Measurements from ENCODE around the gene HARBI1.

GRCh38 chr11:46642627-46643335 lies 25.8 kb upstream of the HARBI1 start:
- TF ChIP-seq EP300 (IDR thresholded peaks at IDR 0.05), result no peak
- TF ChIP-seq, protein P1, sequence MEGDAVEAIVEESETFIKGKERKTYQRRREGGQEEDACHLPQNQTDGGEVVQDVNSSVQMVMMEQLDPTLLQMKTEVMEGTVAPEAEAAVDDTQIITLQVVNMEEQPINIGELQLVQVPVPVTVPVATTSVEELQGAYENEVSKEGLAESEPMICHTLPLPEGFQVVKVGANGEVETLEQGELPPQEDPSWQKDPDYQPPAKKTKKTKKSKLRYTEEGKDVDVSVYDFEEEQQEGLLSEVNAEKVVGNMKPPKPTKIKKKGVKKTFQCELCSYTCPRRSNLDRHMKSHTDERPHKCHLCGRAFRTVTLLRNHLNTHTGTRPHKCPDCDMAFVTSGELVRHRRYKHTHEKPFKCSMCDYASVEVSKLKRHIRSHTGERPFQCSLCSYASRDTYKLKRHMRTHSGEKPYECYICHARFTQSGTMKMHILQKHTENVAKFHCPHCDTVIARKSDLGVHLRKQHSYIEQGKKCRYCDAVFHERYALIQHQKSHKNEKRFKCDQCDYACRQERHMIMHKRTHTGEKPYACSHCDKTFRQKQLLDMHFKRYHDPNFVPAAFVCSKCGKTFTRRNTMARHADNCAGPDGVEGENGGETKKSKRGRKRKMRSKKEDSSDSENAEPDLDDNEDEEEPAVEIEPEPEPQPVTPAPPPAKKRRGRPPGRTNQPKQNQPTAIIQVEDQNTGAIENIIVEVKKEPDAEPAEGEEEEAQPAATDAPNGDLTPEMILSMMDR (IDR thresholded peaks at IDR 0.05), result no peak
